HG02970 (cell line): ENCODE data around the gene RSL1D1.
"Not testable (repeated sequence)": the region's sequence is repeated elsewhere in the genome, so short reads cannot be mapped to it uniquely, and the experiment has no call there.

Experiments used
- ATAC-seq: cut with Tn5 transposase; IDR thresholded peaks from one replicate; pipeline ENCODE4 v1.9.1; 2021; ENCODE audit warnings: mild to moderate bottlenecking, moderate library complexity, moderate number of reproducible peaks; ENCODE audit not compliant: unreplicated experiment, low FRiP score

Gene RSL1D1

GRCh38 chr16:11799509-11800381 is 51.6 kb downstream of the RSL1D1 start:
- no peak for ATAC-seq

GRCh38 chr16:11799017-11799381 is 52.3 kb downstream of the RSL1D1 start:
- ATAC-seq: no peak

DNA sequence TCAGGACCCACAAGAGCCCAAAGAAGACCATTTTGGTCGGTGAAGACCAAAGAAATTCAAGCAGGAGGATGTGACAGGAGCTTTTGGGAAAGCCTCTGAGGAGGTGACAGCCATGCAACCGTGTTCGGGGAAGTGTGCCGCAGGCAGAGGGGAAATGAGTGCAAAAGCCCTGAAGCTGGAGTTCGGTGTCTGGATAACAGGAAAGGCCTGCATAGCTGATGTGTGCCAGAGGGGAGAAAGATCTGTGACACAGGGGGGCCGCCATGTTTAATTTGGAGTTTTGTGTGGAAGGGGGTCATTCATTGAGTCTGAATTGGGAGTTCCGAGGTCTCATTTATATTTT is 53.4 kb downstream of the RSL1D1 start:
- ATAC-seq: no peak

DNA sequence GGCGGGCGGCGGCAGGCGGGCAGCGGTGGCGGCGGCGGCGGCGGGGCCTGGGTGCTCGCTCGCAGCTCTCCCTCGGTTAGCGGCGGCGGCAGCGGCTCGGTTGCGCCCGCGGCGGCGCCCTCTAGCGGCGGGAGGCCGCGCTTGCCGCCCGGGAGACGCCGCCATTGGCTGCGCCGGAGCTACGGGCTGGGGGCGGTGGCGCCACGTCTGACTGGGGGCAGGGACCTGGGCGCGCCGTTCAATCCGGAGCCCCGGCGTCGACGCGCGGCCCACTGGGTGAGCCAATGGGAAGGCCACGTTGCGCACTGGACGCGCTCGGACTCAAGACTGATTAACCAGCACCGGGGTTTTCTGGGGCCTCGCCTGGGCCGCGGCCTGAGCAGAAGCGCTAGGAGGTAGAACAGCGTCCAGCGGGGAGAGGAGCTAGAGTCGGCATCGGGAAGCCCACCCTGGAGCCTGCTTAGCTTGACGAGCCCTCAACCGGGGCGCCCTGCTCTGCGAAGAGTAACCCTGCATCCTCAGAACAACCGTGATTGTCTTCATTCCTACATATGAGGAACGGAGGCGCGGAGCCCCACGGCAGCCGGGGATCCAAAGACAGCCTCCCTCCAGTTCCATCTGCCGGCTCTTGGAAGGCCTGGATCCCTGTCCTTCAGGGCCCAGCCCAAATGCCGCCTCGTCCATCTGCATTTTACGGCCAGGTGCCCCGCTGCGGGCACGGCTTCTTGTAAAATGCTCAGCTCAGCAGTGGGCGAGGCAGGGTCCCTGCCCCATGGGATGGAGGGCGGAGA is 54.0 kb downstream of the RSL1D1 start, which contains the start of gene ZC3H7A:
TSS of gene ZC3H7A (minus strand) at position 93 of the 791 bp plus-strand sequence. CDS start 14,904 bp downstream, outside the sequence.
- peak; percentile 89 for ATAC-seq

GRCh38 chr16:11796227-11797165 is 54.8 kb downstream of the RSL1D1 start:
- peak; percentile 24 for ATAC-seq

DNA sequence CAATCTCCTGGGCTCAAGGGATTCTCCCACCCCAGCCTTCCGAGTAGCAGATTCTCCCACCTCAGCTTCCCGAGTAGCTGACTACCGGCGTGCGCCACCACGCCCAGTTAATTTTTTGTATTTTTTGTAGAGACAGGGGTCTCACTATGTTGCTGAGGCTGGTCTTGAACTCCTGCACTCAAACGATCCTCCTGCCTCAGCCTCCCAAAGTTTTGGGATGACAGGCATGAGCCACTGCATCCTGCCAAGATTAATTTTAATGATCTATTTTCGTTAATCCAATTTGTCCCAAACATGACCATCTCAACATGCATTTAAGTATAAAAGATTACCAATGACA is 55.5 kb downstream of the RSL1D1 start:
- ATAC-seq: no peak

DNA sequence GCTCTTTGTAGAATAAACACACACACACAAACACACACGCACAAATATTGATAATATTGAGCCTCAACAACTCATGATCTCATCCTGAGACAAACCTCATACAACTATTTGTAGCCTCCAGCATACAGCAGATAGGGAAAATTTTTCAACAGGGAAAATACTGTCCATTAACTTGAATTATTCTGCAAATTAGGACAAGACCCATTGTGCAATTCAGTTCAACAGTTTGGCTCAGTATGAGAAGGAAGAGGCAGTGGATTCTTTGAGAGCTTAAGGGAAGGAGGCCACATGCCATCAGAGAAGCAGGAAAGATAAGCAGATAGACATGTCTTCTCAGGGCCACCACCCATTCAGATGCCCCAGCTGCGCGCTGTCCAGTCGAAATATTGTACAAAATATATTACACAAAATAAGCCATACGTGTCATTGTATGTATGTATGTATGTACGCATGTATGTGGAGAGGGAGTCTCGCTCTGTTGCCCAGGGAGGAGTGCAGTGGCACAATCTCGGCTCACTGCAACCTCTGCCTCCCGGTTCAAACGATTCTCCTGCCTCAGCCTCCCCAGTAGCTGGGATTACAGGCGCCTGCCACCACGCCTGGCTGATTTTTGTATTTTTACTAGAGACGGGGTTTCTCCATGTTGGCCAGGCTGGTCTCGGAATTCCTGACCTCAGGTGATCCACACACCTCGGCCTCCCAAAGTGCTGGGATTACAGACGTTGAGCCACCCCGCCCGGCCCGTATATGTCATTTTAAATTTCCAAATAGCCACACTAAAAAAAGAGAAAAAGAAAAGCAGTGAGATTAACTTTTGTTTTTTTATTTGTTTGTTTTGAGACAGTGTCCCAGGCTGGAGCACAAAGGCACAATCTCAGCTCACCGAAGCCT is 56.1 kb downstream of the RSL1D1 start:
- ATAC-seq: no peak

- ATAC-seq: no peak
These were observed 56.9 kb downstream of the RSL1D1 start for GRCh38 chr16:11794447-11794846.

- no peak for ATAC-seq
These were observed 57.5 kb downstream of the RSL1D1 start for GRCh38 chr16:11793840-11794239.

GRCh38 chr16:11792410-11793241 is 58.7 kb downstream of the RSL1D1 start:
- ATAC-seq: no peak

GRCh38 chr16:11791144-11791828 is 60.1 kb downstream of the RSL1D1 start:
- no peak for ATAC-seq

DNA sequence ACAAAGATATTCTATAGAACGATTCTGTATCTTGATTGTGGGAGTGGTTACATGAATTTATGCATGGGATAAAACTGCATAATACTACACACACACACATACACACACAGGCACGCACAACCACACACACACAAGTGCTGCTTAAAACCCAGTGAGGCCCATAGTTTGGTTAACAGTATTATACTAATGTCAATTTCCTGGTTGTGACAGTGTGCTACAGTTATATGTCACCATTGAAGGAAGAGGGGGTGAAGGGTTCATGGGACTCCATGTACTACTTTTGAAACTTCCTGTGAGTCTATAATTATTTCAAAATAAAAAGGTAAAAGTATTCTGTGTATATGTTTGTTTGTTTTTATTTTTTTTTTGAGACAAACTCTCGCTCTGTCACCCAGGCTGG is 62.4 kb downstream of the RSL1D1 start:
- no peak for ATAC-seq

DNA sequence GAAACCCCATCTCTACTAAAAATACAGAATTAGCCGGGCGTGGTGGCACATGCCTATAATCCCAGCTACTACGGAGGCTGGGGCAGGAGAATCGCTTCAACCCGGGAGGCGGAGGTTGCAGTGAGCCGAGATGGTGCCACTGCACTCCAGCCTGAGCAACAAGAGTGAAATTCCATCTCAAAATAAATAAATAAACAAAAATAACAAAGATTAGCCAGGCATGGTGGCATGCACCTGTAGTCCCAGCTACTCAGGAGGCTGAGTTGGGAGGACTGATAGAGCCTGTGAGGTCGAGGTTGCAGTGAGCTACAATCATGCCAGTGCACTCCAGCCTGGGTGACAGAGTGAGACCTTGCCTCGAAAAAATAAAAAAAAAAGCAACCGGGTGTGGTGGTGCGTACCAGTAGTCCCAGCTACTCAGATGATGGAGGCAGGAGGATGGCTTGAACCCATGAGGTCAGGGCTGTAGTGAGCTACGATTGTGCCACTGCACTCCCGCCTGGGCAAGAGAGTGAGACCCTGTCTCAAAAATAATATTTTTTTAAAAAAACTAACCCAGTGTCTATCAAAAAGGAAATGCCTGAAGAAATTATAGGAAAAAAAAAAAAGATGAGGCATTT is 66.3 kb downstream of the RSL1D1 start:
- ATAC-seq: not testable (repeated sequence)

DNA sequence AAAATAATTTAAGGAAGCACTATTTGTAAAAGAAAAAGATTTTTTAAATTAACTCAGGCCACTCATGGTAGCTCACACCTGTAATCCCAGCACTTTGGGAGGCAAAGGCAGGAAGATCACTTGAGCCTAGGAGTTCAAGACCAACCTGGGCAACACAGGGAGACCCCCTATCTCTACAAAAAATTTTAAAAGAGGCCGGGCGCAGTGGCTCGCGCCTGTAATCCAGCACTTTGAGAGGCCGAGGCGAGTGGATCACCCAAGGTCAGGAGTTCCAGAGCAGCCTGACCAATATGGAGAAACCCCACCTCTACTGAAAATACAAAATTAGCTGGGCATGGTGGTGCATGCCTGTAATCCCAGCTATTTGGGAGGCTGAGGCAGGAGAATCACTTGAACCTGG is 67.0 kb downstream of the RSL1D1 start:
- not testable (repeated sequence) for ATAC-seq

GRCh38 chr16:11784038-11784369 is 67.3 kb downstream of the RSL1D1 start:
- ATAC-seq: no peak
